GM21515 (cell line): ENCODE results near the gene LRP1B.
A peak's percentile ranks its signal among the peaks of the same experiment; 100 is the strongest.

ENCODE experiments used
- ATAC-seq: cut with Tn5 transposase; IDR thresholded peaks from one replicate; pipeline ENCODE4 v1.9.1; 2021; ENCODE audit not compliant: unreplicated experiment

LRP1B gene

GRCh38 chr2:141601511-141602152 lies 529.2 kb downstream of the LRP1B start:
- ATAC-seq: no peak

- ATAC-seq: no peak
These were observed 531.1 kb downstream of the LRP1B start for GRCh38 chr2:141599721-141600120.

GRCh38 chr2:141598982-141599381 lies 531.8 kb downstream of the LRP1B start:
- no peak for ATAC-seq

GRCh38 chr2:141595316-141595920 lies 535.4 kb downstream of the LRP1B start:
- ATAC-seq: no peak

GRCh38 chr2:141591787-141592186 lies 539.0 kb downstream of the LRP1B start:
- no peak for ATAC-seq

- no peak for ATAC-seq
These were observed 540.2 kb downstream of the LRP1B start for GRCh38 chr2:141590620-141591019.

GRCh38 chr2:141589314-141589713 lies 541.5 kb downstream of the LRP1B start:
- ATAC-seq: no peak

GRCh38 chr2:141586985-141587384 lies 543.8 kb downstream of the LRP1B start:
- no peak for ATAC-seq

GRCh38 chr2:141582213-141582612 lies 548.6 kb downstream of the LRP1B start:
- no peak for ATAC-seq

- ATAC-seq: no peak
These were observed 551.7 kb downstream of the LRP1B start for GRCh38 chr2:141579071-141579470.

GRCh38 chr2:141570474-141571131 lies 560.2 kb downstream of the LRP1B start:
- no peak for ATAC-seq

- no peak for ATAC-seq
These were observed 560.9 kb downstream of the LRP1B start for GRCh38 chr2:141569941-141570340.

- no peak for ATAC-seq
These were observed 565.2 kb downstream of the LRP1B start for GRCh38 chr2:141565597-141565996.

GRCh38 chr2:141560723-141561122 lies 570.1 kb downstream of the LRP1B start:
- ATAC-seq: no peak

- peak; percentile 64 for ATAC-seq
These were observed 573.3 kb downstream of the LRP1B start for GRCh38 chr2:141557329-141558095.

GRCh38 chr2:141555876-141556470 lies 574.8 kb downstream of the LRP1B start:
- no peak for ATAC-seq

- ATAC-seq: peak; percentile 69
These were observed 576.0 kb downstream of the LRP1B start for GRCh38 chr2:141554810-141555209.

GRCh38 chr2:141534666-141535362 lies 596.0 kb downstream of the LRP1B start:
- peak; percentile 78 for ATAC-seq

GRCh38 chr2:141529659-141530058 lies 601.2 kb downstream of the LRP1B start:
- ATAC-seq: no peak

- ATAC-seq: peak; percentile 66
These were observed 601.8 kb downstream of the LRP1B start for GRCh38 chr2:141528990-141529389.

GRCh38 chr2:141526760-141527159 lies 604.1 kb downstream of the LRP1B start:
- no peak for ATAC-seq
